Thyroid gland (tissue), 4 donors: ENCODE measurements around the gene FNDC11. TPM values are rescaled to one million over a fixed set of nuclear protein-coding genes. Genes with fewer than 3 reads are reported as not detected.
"Not testable (repeated sequence)": the region's sequence is repeated elsewhere in the genome, so short reads cannot be mapped to it uniquely, and the experiment has no call there.

Source experiments
- DNase-seq, 2 donors: peaks; one replicate each; pipeline ENCODE4 v3.0.0-alpha.2; 2019
- H3K27ac ChIP-seq, 3 donors: fragments of 200-600 bp; sonication (generic); 1 replicate in 2 of 3; 2 replicates in 1 of 3; pipeline ENCODE4 v1.5.1; 2016 to 2019; ENCODE audit warnings: mild to moderate bottlenecking in 1 of 3, moderate library complexity in 1 of 3
- H3K27me3 ChIP-seq: fragments of 200-600 bp; sonication (generic); one replicate; pipeline ENCODE4 v1.5.1; 2019
- H3K36me3 ChIP-seq, 2 donors: fragments of 200-600 bp; sonication (generic); one replicate each; pipeline ENCODE4 v1.5.1; 2016 to 2019
- H3K4me1 ChIP-seq, 2 donors: fragments of 200-600 bp; sonication (generic); one replicate each; pipeline ENCODE4 v1.5.1; 2017 to 2019
- H3K4me3 ChIP-seq, 3 donors: fragments of 200-600 bp; sonication (generic); replicated peaks in 1 of 3; 1 replicate in 2 of 3; 2 replicates in 1 of 3; pipeline ENCODE4 v1.5.1; 2016; ENCODE audit warnings: mild to moderate bottlenecking in 1 of 3
- H3K9me3 ChIP-seq: fragments of 200-600 bp; sonication (generic); one replicate; pipeline ENCODE4 v1.5.1; 2017
- CTCF ChIP-seq, 6 experiments: fragments of 200-600 bp in 3 of 6; fragments of 450-650 bp in 3 of 6; sonication (generic) in 3 of 6; IDR thresholded peaks; one replicate each; pipeline ENCODE4 v1.5.1; 2016 to 2019; ENCODE audit warnings: antibody characterized with exemption in 6 of 6, mild to moderate bottlenecking in 2 of 6, inconsistent platforms in 1 of 6, moderate library complexity in 1 of 6
- POLR2A ChIP-seq, 2 donors: fragments of 450-650 bp; IDR thresholded peaks; one replicate each; pipeline ENCODE4 v1.6.1; 2017; ENCODE audit warnings: antibody characterized with exemption in 2 of 2, mild to moderate bottlenecking in 2 of 2, moderate library complexity in 1 of 2
- WGBS, 2 donors: methylation state at CpG; one replicate each; pipeline ENCODE4 v1.1.5; 2017; 5-methylcytosine and 5-hydroxymethylcytosine counted together
- intact Hi-C: fragments of 100-400 bp; cut with DNase I; formaldehyde crosslinking; loops from one replicate; pipeline ENCODE4 v1.15.1; 2023
- total RNA-seq, 4 donors: library from RNA; depleted of rRNA; stranded (reverse); fragments of >200 nt; gene quantifications; one replicate each; pipeline ENCODE4 v1.2.3, GENCODE V29; 2016

The FNDC11 gene
- total RNA-seq, 4 donors from 2014 or later = 0.39 to 0.89 (median 0.40) TPM; not detected in 1

GRCh38 chr20:63508072-63508768, 45.7 kb upstream of the FNDC11 start:
- Histone ChIP-seq H3K9me3 (no peaks in the 10 kb centered on the region), H3K4me3 (no peak overlapping the region), H3K36me3 (no peaks in the 10 kb centered on the region), H3K27ac (no peak overlapping the region), H3K4me1 (no peaks in the 10 kb centered on the region), H3K27me3 (no peaks in the 10 kb centered on the region)
- WGBS, 2 donors = 78 to 89% methylated on average over 33 of the region's 33 CpGs
- TF ChIP-seq POLR2A (IDR thresholded peaks at IDR 0.05) (no peak), CTCF (IDR thresholded peaks at IDR 0.05) (no peak)
- intact Hi-C loops = no loop called here
- no peak for DNase-seq

GRCh38 chr20:63509088-63509564, 44.8 kb upstream of the FNDC11 start:
- intact Hi-C loops = no loop called here
- whole genome bisulfite sequencing, 2 donors = 86 to 90% methylated on average over 9 of the region's 9 CpGs
- no peaks in the 10 kb centered on the region for H3K4me1 ChIP-seq
- DNase-seq = no peak
- no peak overlapping the region for H3K4me3 ChIP-seq
- H3K9me3 ChIP-seq = no peaks in the 10 kb centered on the region
- no peaks in the 10 kb centered on the region for H3K36me3 ChIP-seq
- TF ChIP-seq POLR2A (IDR thresholded peaks at IDR 0.05) (no peak), CTCF (IDR thresholded peaks at IDR 0.05) (no peak)
- no peaks in the 10 kb centered on the region for H3K27me3 ChIP-seq
- H3K27ac ChIP-seq = no peak overlapping the region

- no peak for DNase-seq
- H3K27me3 ChIP-seq = no peaks in the 10 kb centered on the region
- no peaks in the 10 kb centered on the region for H3K9me3 ChIP-seq
- no peak for TF ChIP-seq CTCF (IDR thresholded peaks at IDR 0.05)
- TF ChIP-seq POLR2A (IDR thresholded peaks at IDR 0.05) = no peak
- WGBS, 2 donors = 85 to 92% methylated on average over 3 of the region's 3 CpGs
- no peak overlapping the region for H3K4me3 ChIP-seq
- no peaks in the 10 kb centered on the region for H3K36me3 ChIP-seq
- H3K27ac ChIP-seq = no peak overlapping the region
- H3K4me1 ChIP-seq = no peaks in the 10 kb centered on the region
- intact Hi-C loops = no loop called here
Observed at GRCh38 chr20:63513207-63513606, 40.8 kb upstream of the FNDC11 start.

- H3K27ac ChIP-seq, H3K9me3 ChIP-seq, H3K4me3 ChIP-seq, intact Hi-C loops, H3K27me3 ChIP-seq, H3K4me1 ChIP-seq, DNase-seq, H3K36me3 ChIP-seq: not testable (repeated sequence)
- 65 to 80% methylated on average over 10 of the region's 10 CpGs for WGBS, 2 donors
Observed at GRCh38 chr20:63514520-63514919, 39.4 kb upstream of the FNDC11 start.

GRCh38 chr20:63517376-63518309, 36.3 kb upstream of the FNDC11 start:
- Histone ChIP-seq H3K27ac (no peak overlapping the region), H3K4me3 (no peak overlapping the region), H3K27me3 (no peaks in the 10 kb centered on the region), H3K36me3 (no peaks in the 10 kb centered on the region), H3K9me3 (no peaks in the 10 kb centered on the region), H3K4me1 (peaks cover 20 to 23% of the 10 kb centered on the region in 2 donors)
- no peak for DNase-seq
- TF ChIP-seq CTCF (IDR thresholded peaks at IDR 0.05) = no peak
- no peak for TF ChIP-seq POLR2A (IDR thresholded peaks at IDR 0.05)
- 95 to 97% methylated on average over 21 to 26 of the region's 32 CpGs for WGBS, 2 donors
- intact Hi-C loops = no loop called here
